ENCODE measurements around the gene NAP1L4. TPM values are rescaled to one million over a fixed set of nuclear protein-coding genes. Genes with fewer than 3 reads are reported as not detected.

NAP1L4 gene
- total RNA-seq, 1 experiment from 2014 or later: 212 TPM

GRCh38 chr11:2945031-2945756 lies 46.9 kb downstream of the NAP1L4 start:
- H3K23me2 ChIP-seq (ENCODE audit: insufficient read length, low read depth, low read length, poor library complexity, severe bottlenecking): no peaks in the 10 kb centered on the region
- Mint-ChIP-seq H3K4me1 (peaks cover 32 to 38% of the 10 kb centered on the region in 2 experiments), H3K4me3 (no peak overlapping the region; a peak in 1 of 5 replicates), H3K27ac (peak overlapping the region in 2 of 3 experiments; percentile 57 to 62; a peak in 4 of 7 replicates), H3K27me3 (ENCODE audit: low read depth) (no peaks in the 10 kb centered on the region), H3K36me3 (ENCODE audit: insufficient read depth in 1 of 3, low read depth in 3 of 3) (peaks cover 34 to 61% (median 55%) of the 10 kb centered on the region in 3 experiments; a peak in 6 of 7 replicates), H3K9me3 (no peaks in the 10 kb centered on the region)
- no peak overlapping the region for H2BK20ac ChIP-seq (ENCODE audit: low read depth, low read length, poor library complexity, severe bottlenecking)
- no peak overlapping the region for H4K91ac ChIP-seq (ENCODE audit: insufficient read length, low read depth, low read length)
- WGBS (ENCODE audit: extremely low coverage, insufficient read length, low lambda C conversion rate): no CpG with 5 or more reads among the region's 16 CpGs
- no peaks in the 10 kb centered on the region for H4K20me1 ChIP-seq (ENCODE audit: control insufficient read depth, insufficient read depth, insufficient read length)
- H3K79me2 ChIP-seq (ENCODE audit: insufficient read depth, low read length): no peaks in the 10 kb centered on the region
- no peak overlapping the region for H2AK5ac ChIP-seq (ENCODE audit: insufficient read length, low read length)
- no peak for TF ChIP-seq CTCF (conservative IDR thresholded peaks at IDR 0.05)
- no peak overlapping the region for H2BK12ac ChIP-seq (ENCODE audit: insufficient read length, low read depth, low read length)
- H3K4me2 ChIP-seq (ENCODE audit: insufficient read depth, insufficient read length, low read length): no peak overlapping the region
- no peak overlapping the region for H4K8ac ChIP-seq (replicated peaks; ENCODE audit: insufficient read length, low read depth, low read length)
- H3K9me3 ChIP-seq (ENCODE audit: control insufficient read depth, low read depth, low read length): no peaks in the 10 kb centered on the region
- H3T11ph ChIP-seq (ENCODE audit: low read length): no peak overlapping the region
- H3K4me1 ChIP-seq (ENCODE audit: insufficient read depth, low read length): peaks cover 5% of the 10 kb centered on the region; the same call in 1 of the 2 replicates
- H3K14ac ChIP-seq (ENCODE audit: insufficient read depth, low read length): no peak overlapping the region
- no peak overlapping the region for H4K5ac ChIP-seq (ENCODE audit: insufficient read length, low read depth, low read length)
- H2BK120ac ChIP-seq (ENCODE audit: low read depth, low read length, poor library complexity, severe bottlenecking): no peak overlapping the region
- no peaks in the 10 kb centered on the region for H3K79me1 ChIP-seq (ENCODE audit: insufficient read depth, low read depth, low read length, poor library complexity, severe bottlenecking)
- H2BK5ac ChIP-seq (ENCODE audit: insufficient read length, low read length): no peak overlapping the region
- no peak overlapping the region for H2BK15ac ChIP-seq (ENCODE audit: low read depth, low read length)
- H3K9ac ChIP-seq (ENCODE audit: extremely low read depth, insufficient read length, low read length): no peak overlapping the region
- H2AFZ ChIP-seq (ENCODE audit: low read length): no peak overlapping the region
- peak; percentile 88 for DNase-seq
- no peak overlapping the region for H3K23ac ChIP-seq (ENCODE audit: insufficient read length, low read depth, low read length)
- H3K18ac ChIP-seq (ENCODE audit: insufficient read length, low read depth, low read length): no peak overlapping the region
- H3K4ac ChIP-seq (ENCODE audit: low read depth, low read length): no peak overlapping the region
- H3K27ac ChIP-seq (ENCODE audit: insufficient read length, low read depth, low read length): no peak overlapping the region
- no peaks in the 10 kb centered on the region for H3K27me3 ChIP-seq (ENCODE audit: insufficient read depth, low read length)
- no peak overlapping the region for H3K56ac ChIP-seq (ENCODE audit: insufficient read length, low read depth, low read length)

Measured in H9 (cell line).